K562 (cell line): Measurements from ENCODE around the gene IFT81.

Experiments used
- KDM1A ChIP-seq, 2 experiments: fragments of 450-650 bp; IDR thresholded peaks; 2 replicates each; pipeline ENCODE4 v1.6.1; 2016; ENCODE audit warnings: mild to moderate bottlenecking in 2 of 2
- PCBP1 ChIP-seq: fragments of 200-400 bp; formaldehyde crosslinking; IDR thresholded peaks from 2 replicates; pipeline ENCODE4 v1.6.1; 2018; ENCODE audit warnings: mild to moderate bottlenecking, low read depth, low read length; ENCODE audit not compliant: poor library complexity, severe bottlenecking
- TCF7 ChIP-seq: sonication (generic); IDR thresholded peaks from 2 replicates; pipeline ENCODE4 v1.6.1; 2016; ENCODE audit warnings: antibody characterized with exemption, borderline replicate concordance
- TF ChIP-seq, protein P1 (sequence below), 3 experiments: IDR thresholded peaks in 2 of 3; conservative IDR thresholded peaks in 1 of 3; 2 replicates each; pipeline ENCODE4 v1.5.1; 2011 to 2012; ENCODE audit warnings: low read length in 3 of 3, mild to moderate bottlenecking in 3 of 3, control low read depth in 2 of 3, improper control_type of control experiment in 1 of 3, inconsistent platforms in 1 of 3, low read depth in 1 of 3, mixed read lengths in 1 of 3, moderate library complexity in 1 of 3; ENCODE audit not compliant: insufficient read depth in 2 of 3
- TF ChIP-seq, protein P2 (sequence below), 2 experiments: IDR thresholded peaks in 1 of 2; conservative IDR thresholded peaks in 1 of 2; 2 replicates each; pipeline ENCODE4 v1.6.1; 2016; ENCODE audit warnings: low read depth in 2 of 2, mild to moderate bottlenecking in 1 of 2, missing compliant biosample characterization in 1 of 2, missing genetic modification characterization in 1 of 2, moderate library complexity in 1 of 2

DNA sequence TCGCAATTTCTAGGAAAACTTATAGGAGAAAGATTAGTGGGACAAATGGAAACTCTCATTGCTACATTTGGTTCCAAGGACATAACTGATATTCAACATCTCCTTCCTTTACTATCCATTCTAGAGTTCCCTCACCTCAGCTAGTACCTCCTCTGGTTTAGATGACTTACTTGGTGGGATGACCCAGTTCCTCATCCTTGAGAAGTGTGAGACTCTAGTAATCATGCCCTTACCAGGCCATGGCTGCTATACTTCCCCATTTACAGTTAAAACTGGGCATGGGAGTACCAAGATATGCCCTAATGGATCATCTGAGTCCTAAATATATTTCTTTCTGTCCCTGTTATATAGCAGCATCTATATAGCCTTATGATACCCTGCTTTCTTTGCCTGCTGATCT is 58.1 kb downstream of the IFT81 start:
- TF ChIP-seq, protein P1, sequence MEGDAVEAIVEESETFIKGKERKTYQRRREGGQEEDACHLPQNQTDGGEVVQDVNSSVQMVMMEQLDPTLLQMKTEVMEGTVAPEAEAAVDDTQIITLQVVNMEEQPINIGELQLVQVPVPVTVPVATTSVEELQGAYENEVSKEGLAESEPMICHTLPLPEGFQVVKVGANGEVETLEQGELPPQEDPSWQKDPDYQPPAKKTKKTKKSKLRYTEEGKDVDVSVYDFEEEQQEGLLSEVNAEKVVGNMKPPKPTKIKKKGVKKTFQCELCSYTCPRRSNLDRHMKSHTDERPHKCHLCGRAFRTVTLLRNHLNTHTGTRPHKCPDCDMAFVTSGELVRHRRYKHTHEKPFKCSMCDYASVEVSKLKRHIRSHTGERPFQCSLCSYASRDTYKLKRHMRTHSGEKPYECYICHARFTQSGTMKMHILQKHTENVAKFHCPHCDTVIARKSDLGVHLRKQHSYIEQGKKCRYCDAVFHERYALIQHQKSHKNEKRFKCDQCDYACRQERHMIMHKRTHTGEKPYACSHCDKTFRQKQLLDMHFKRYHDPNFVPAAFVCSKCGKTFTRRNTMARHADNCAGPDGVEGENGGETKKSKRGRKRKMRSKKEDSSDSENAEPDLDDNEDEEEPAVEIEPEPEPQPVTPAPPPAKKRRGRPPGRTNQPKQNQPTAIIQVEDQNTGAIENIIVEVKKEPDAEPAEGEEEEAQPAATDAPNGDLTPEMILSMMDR (IDR thresholded peaks at IDR 0.05 in 2 of 3, conservative IDR thresholded peaks at IDR 0.05 in 1 of 3; ENCODE audit: insufficient read depth in 2 of 3, low read depth in 1 of 3, low read length in 3 of 3) = no peak
- TF ChIP-seq PCBP1 (no peak), TCF7 (no peak), KDM1A (IDR thresholded peaks at IDR 0.05) (no peak)
- TF ChIP-seq, protein P2, sequence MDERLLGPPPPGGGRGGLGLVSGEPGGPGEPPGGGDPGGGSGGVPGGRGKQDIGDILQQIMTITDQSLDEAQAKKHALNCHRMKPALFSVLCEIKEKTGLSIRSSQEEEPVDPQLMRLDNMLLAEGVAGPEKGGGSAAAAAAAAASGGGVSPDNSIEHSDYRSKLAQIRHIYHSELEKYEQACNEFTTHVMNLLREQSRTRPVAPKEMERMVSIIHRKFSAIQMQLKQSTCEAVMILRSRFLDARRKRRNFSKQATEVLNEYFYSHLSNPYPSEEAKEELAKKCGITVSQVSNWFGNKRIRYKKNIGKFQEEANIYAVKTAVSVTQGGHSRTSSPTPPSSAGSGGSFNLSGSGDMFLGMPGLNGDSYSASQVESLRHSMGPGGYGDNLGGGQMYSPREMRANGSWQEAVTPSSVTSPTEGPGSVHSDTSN (CRISPR knock-in tag; IDR thresholded peaks at IDR 0.05; ENCODE audit: low read depth) = no peak
- TF ChIP-seq, protein P2 (tag; conservative IDR thresholded peaks at IDR 0.05; ENCODE audit: low read depth) = no peak
